ENCODE measurements around the gene TRIM69.

Gene TRIM69

DNA sequence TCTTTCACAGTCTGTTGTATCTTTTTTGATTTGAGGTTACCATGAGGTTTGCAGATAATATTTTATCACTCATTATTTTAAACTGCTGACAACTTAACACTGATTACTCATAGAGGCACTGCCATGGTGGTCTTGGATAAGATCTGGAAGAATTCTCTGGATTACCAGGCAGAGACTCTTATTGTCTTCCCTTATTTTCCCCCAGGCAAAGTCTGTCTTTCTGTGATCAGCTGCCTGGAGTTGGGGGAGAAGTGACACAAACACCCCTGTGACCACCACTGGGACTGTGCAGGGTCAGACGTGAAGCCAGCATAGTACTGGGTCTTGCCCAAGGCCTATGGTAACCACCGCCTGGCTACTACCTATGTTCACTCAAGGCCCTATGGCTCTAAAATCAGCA is 29.9 kb upstream of the TRIM69 start:
- Histone ChIP-seq H3K36me3 (ENCODE audit: control insufficient read depth in 5 of 5, insufficient read depth in 5 of 5, low read length in 5 of 5) (no peaks in the 10 kb centered on the region), H3K27ac (ENCODE audit: low read depth, low read length) (no peak overlapping the region), H3K9me3 (ENCODE audit: control insufficient read depth in 5 of 5, low read length in 5 of 5) (no peaks in the 10 kb centered on the region), H3K4me3 (ENCODE audit: low read depth in 1 of 5, low read length in 5 of 5) (no peak overlapping the region), H3K9ac (ENCODE audit: low read length in 5 of 5) (no peak overlapping the region), H3K27me3 (ENCODE audit: control insufficient read depth in 5 of 5, insufficient read depth in 4 of 5, low read length in 5 of 5) (no peaks in the 10 kb centered on the region), H3K4me1 (ENCODE audit: control insufficient read depth in 5 of 5, insufficient read depth in 5 of 5, low read length in 5 of 5) (peaks cover 0 to 8% (median 4%) of the 10 kb centered on the region in 5 donors)

DNA sequence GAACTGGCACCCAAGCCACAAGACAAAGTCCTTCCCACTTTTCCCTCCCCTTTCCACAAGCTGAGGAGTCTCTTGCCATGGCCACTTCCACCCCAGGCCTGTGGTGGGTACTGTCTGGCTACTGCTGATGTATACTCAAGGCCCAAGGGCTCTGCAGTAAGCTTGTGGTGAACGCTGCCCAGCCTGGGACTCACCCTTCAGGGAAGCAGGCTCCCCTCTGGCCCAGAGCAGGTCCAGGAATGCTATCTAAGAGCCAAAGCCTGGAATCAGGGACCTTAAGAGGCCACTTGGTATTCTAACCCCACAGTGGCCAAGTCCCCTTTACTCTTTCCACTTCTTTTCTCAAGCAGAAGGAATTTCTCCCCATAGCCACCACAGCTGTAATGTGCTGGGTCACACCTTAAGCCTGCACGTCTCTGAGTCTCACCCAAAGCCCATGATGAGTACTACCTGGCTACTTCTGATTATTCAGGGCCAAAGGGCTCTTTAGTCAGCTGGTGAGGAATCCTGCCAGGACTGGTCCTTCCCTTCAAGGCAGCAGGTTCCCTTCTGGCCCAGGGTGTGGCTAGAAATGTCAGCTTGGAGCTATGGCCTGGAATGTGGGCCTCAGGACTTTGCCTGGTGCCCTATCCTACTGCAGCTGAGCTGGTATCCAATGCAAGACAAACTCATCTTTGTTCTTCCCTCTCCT is 29.2 kb upstream of the TRIM69 start:
- Histone ChIP-seq H3K9me3 (ENCODE audit: control insufficient read depth in 5 of 5, low read length in 5 of 5) (no peaks in the 10 kb centered on the region), H3K27me3 (ENCODE audit: control insufficient read depth in 5 of 5, insufficient read depth in 4 of 5, low read length in 5 of 5) (no peaks in the 10 kb centered on the region), H3K36me3 (ENCODE audit: control insufficient read depth in 5 of 5, insufficient read depth in 5 of 5, low read length in 5 of 5) (no peaks in the 10 kb centered on the region), H3K9ac (ENCODE audit: low read length in 5 of 5) (no peak overlapping the region), H3K27ac (ENCODE audit: low read depth, low read length) (no peak overlapping the region), H3K4me1 (ENCODE audit: control insufficient read depth in 5 of 5, insufficient read depth in 5 of 5, low read length in 5 of 5) (peaks cover 0 to 8% (median 4%) of the 10 kb centered on the region in 5 donors), H3K4me3 (ENCODE audit: low read depth in 1 of 5, low read length in 5 of 5) (no peak overlapping the region)

DNA sequence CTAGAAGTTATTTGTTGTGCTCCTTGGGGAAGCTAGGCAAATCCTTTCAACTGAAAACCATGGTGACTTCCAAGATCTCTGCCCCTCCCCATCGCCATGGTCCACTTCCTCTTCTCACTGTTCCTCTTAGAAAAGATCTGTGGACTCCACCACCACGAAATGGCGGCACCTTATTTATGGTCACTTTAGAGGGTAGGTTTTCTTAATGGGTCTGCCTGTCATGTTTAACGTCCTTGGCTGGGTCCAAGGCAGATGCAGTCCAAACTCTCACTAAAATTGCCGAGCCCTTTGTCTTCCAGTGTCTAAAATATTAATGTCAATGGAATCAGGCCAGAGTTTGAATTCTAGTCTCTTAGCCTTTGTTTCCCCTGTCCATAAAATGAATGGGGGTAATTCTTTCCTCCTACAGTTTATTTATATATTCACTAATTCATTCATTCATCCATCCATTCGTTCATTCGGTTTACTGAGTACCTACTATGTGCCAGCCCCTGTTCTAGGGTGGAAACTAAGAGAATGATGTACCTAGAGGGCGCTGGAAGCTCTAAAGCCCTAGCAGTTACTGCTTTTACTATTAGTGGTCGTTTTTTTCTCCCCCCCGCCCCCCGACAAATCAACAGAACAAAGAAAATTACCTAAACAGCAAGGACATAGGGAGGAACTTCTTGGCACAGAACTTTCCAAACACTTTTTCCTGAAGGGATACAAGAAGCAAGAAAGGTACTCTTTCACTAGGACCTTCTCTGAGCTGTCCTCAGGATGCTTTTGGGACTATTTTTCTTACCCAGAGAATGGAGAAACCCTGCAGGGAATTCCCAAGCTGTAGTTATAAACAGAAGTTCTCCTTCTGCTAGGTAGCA is 25.9 kb upstream of the TRIM69 start:
- Histone ChIP-seq H3K4me3 (ENCODE audit: low read depth in 1 of 5, low read length in 5 of 5) (peak overlapping the region; percentile 96 to 99 (median 97)), H3K27me3 (ENCODE audit: control insufficient read depth in 5 of 5, insufficient read depth in 4 of 5, low read length in 5 of 5) (no peaks in the 10 kb centered on the region), H3K4me1 (ENCODE audit: control insufficient read depth in 5 of 5, insufficient read depth in 5 of 5, low read length in 5 of 5) (peaks cover 6 to 33% (median 23%) of the 10 kb centered on the region in 5 donors), H3K9me3 (ENCODE audit: control insufficient read depth in 5 of 5, low read length in 5 of 5) (no peaks in the 10 kb centered on the region), H3K9ac (ENCODE audit: low read length in 5 of 5) (peak overlapping the region; percentile 96 to 100 (median 100)), H3K36me3 (ENCODE audit: control insufficient read depth in 5 of 5, insufficient read depth in 5 of 5, low read length in 5 of 5) (peaks cover 4 to 8% (median 7%) of the 10 kb centered on the region in 5 donors), H3K27ac (ENCODE audit: low read depth, low read length) (peak overlapping the region; percentile 100)

DNA sequence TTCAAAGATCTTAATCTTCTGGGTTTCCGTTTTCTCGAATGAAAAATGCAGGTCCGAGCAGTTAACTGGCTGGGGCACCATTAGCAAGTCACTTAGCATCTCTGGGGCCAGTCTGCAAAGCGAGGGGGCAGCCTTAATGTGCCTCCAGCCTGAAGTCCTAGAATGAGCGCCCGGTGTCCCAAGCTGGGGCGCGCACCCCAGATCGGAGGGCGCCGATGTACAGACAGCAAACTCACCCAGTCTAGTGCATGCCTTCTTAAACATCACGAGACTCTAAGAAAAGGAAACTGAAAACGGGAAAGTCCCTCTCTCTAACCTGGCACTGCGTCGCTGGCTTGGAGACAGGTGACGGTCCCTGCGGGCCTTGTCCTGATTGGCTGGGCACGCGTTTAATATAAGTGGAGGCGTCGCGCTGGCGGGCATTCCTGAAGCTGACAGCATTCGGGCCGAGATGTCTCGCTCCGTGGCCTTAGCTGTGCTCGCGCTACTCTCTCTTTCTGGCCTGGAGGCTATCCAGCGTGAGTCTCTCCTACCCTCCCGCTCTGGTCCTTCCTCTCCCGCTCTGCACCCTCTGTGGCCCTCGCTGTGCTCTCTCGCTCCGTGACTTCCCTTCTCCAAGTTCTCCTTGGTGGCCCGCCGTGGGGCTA is 25.1 kb upstream of the TRIM69 start, which contains the start of the genes B2M and PATL2:
Gene B2M (plus strand): TSS at position 422 of the 647 bp plus-strand sequence. CDS start 30 bp downstream, at position 452.
Gene PATL2 (minus strand): TSS at position 228 of the 647 bp plus-strand sequence. CDS start 34,833 bp downstream, outside the sequence.
- H3K36me3 ChIP-seq (ENCODE audit: control insufficient read depth in 5 of 5, insufficient read depth in 5 of 5, low read length in 5 of 5) = peaks cover 11 to 16% (median 14%) of the 10 kb centered on the region in 5 donors

DNA sequence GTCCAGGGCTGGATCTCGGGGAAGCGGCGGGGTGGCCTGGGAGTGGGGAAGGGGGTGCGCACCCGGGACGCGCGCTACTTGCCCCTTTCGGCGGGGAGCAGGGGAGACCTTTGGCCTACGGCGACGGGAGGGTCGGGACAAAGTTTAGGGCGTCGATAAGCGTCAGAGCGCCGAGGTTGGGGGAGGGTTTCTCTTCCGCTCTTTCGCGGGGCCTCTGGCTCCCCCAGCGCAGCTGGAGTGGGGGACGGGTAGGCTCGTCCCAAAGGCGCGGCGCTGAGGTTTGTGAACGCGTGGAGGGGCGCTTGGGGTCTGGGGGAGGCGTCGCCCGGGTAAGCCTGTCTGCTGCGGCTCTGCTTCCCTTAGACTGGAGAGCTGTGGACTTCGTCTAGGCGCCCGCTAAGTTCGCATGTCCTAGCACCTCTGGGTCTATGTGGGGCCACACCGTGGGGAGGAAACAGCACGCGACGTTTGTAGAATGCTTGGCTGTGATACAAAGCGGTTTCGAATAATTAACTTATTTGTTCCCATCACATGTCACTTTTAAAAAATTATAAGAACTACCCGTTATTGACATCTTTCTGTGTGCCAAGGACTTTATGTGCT is 24.5 kb upstream of the TRIM69 start:
- Histone ChIP-seq H3K4me3 (ENCODE audit: low read depth in 1 of 5, low read length in 5 of 5) (peak overlapping the region; percentile 96 to 99 (median 97)), H3K27ac (ENCODE audit: low read depth, low read length) (peak overlapping the region; percentile 100), H3K9ac (ENCODE audit: low read length in 5 of 5) (peak overlapping the region; percentile 90 to 100 (median 100)), H3K4me1 (ENCODE audit: control insufficient read depth in 5 of 5, insufficient read depth in 5 of 5, low read length in 5 of 5) (peaks cover 9 to 46% (median 26%) of the 10 kb centered on the region in 5 donors), H3K36me3 (ENCODE audit: control insufficient read depth in 5 of 5, insufficient read depth in 5 of 5, low read length in 5 of 5) (peaks cover 17 to 22% (median 20%) of the 10 kb centered on the region in 5 donors), H3K27me3 (ENCODE audit: control insufficient read depth in 5 of 5, insufficient read depth in 4 of 5, low read length in 5 of 5) (no peaks in the 10 kb centered on the region), H3K9me3 (ENCODE audit: control insufficient read depth in 5 of 5, low read length in 5 of 5) (no peaks in the 10 kb centered on the region)

More for the DNA sequence above, 25.1 kb upstream of the TRIM69 start, which contains the start of the genes B2M and PATL2:
- Histone ChIP-seq H3K4me3 (ENCODE audit: low read depth in 1 of 5, low read length in 5 of 5) (peak within 1 kb of the TSS; percentile 96 to 99 (median 97)), H3K9me3 (ENCODE audit: control insufficient read depth in 5 of 5, low read length in 5 of 5) (no peaks in the 10 kb centered on the region), H3K27ac (ENCODE audit: low read depth, low read length) (peak within 1 kb of the TSS; percentile 100), H3K9ac (ENCODE audit: low read length in 5 of 5) (peak within 1 kb of the TSS; percentile 96 to 100 (median 100)), H3K4me1 (ENCODE audit: control insufficient read depth in 5 of 5, insufficient read depth in 5 of 5, low read length in 5 of 5) (peaks cover 9 to 40% (median 24%) of the 10 kb centered on the region in 5 donors), H3K27me3 (ENCODE audit: control insufficient read depth in 5 of 5, insufficient read depth in 4 of 5, low read length in 5 of 5) (no peaks in the 10 kb centered on the region)

DNA sequence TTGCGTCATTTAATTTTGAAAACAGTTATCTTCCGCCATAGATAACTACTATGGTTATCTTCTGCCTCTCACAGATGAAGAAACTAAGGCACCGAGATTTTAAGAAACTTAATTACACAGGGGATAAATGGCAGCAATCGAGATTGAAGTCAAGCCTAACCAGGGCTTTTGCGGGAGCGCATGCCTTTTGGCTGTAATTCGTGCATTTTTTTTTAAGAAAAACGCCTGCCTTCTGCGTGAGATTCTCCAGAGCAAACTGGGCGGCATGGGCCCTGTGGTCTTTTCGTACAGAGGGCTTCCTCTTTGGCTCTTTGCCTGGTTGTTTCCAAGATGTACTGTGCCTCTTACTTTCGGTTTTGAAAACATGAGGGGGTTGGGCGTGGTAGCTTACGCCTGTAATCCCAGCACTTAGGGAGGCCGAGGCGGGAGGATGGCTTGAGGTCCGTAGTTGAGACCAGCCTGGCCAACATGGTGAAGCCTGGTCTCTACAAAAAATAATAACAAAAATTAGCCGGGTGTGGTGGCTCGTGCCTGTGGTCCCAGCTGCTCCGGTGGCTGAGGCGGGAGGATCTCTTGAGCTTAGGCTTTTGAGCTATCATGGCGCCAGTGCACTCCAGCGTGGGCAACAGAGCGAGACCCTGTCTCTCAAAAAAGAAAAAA is 23.9 kb upstream of the TRIM69 start:
- Histone ChIP-seq H3K36me3 (ENCODE audit: control insufficient read depth in 5 of 5, insufficient read depth in 5 of 5, low read length in 5 of 5) (peaks cover 24 to 29% (median 27%) of the 10 kb centered on the region in 5 donors), H3K4me1 (ENCODE audit: control insufficient read depth in 5 of 5, insufficient read depth in 5 of 5, low read length in 5 of 5) (peaks cover 9 to 50% (median 26%) of the 10 kb centered on the region in 5 donors), H3K27me3 (ENCODE audit: control insufficient read depth in 5 of 5, insufficient read depth in 4 of 5, low read length in 5 of 5) (no peaks in the 10 kb centered on the region), H3K9me3 (ENCODE audit: control insufficient read depth in 5 of 5, low read length in 5 of 5) (no peaks in the 10 kb centered on the region), H3K9ac (ENCODE audit: low read length in 5 of 5) (peak overlapping the region; percentile 90 to 100 (median 100)), H3K4me3 (ENCODE audit: low read depth in 1 of 5, low read length in 5 of 5) (peak overlapping the region; percentile 96 to 99 (median 97)), H3K27ac (ENCODE audit: low read depth, low read length) (peak overlapping the region; percentile 100)

DNA sequence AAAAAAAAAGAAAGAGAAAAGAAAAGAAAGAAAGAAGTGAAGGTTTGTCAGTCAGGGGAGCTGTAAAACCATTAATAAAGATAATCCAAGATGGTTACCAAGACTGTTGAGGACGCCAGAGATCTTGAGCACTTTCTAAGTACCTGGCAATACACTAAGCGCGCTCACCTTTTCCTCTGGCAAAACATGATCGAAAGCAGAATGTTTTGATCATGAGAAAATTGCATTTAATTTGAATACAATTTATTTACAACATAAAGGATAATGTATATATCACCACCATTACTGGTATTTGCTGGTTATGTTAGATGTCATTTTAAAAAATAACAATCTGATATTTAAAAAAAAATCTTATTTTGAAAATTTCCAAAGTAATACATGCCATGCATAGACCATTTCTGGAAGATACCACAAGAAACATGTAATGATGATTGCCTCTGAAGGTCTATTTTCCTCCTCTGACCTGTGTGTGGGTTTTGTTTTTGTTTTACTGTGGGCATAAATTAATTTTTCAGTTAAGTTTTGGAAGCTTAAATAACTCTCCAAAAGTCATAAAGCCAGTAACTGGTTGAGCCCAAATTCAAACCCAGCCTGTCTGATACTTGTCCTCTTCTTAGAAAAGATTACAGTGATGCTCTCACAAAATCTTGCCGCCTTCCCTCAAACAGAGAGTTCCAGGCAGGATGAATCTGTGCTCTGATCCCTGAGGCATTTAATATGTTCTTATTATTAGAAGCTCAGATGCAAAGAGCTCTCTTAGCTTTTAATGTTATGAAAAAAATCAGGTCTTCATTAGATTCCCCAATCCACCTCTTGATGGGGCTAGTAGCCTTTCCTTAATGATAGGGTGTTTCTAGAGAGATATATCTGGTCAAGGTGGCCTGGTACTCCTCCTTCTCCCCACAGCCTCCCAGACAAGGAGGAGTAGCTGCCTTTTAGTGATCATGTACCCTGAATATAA is 23.0 kb upstream of the TRIM69 start:
- H3K36me3 ChIP-seq (ENCODE audit: control insufficient read depth in 5 of 5, insufficient read depth in 5 of 5, low read length in 5 of 5) = peaks cover 32 to 37% (median 35%) of the 10 kb centered on the region in 5 donors
- H3K9ac ChIP-seq (ENCODE audit: low read length in 5 of 5) = peak overlapping the region; percentile 90 to 100 (median 100)
- no peaks in the 10 kb centered on the region for H3K27me3 ChIP-seq (ENCODE audit: control insufficient read depth in 5 of 5, insufficient read depth in 4 of 5, low read length in 5 of 5)
- H3K9me3 ChIP-seq (ENCODE audit: control insufficient read depth in 5 of 5, low read length in 5 of 5) = no peaks in the 10 kb centered on the region
- peak overlapping the region; percentile 96 to 99 (median 97) for H3K4me3 ChIP-seq (ENCODE audit: low read depth in 1 of 5, low read length in 5 of 5)
- H3K4me1 ChIP-seq (ENCODE audit: control insufficient read depth in 5 of 5, insufficient read depth in 5 of 5, low read length in 5 of 5) = peaks cover 9 to 50% (median 26%) of the 10 kb centered on the region in 5 donors
- H3K27ac ChIP-seq (ENCODE audit: low read depth, low read length) = peak overlapping the region; percentile 100

DNA sequence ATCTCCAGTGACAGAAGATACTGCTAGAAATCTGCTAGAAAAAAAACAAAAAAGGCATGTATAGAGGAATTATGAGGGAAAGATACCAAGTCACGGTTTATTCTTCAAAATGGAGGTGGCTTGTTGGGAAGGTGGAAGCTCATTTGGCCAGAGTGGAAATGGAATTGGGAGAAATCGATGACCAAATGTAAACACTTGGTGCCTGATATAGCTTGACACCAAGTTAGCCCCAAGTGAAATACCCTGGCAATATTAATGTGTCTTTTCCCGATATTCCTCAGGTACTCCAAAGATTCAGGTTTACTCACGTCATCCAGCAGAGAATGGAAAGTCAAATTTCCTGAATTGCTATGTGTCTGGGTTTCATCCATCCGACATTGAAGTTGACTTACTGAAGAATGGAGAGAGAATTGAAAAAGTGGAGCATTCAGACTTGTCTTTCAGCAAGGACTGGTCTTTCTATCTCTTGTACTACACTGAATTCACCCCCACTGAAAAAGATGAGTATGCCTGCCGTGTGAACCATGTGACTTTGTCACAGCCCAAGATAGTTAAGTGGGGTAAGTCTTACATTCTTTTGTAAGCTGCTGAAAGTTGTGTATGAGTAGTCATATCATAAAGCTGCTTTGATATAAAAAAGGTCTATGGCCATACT is 21.1 kb upstream of the TRIM69 start:
- peaks cover 9 to 52% (median 26%) of the 10 kb centered on the region in 5 donors for H3K4me1 ChIP-seq (ENCODE audit: control insufficient read depth in 5 of 5, insufficient read depth in 5 of 5, low read length in 5 of 5)
- H3K27ac ChIP-seq (ENCODE audit: low read depth, low read length) = peak overlapping the region; percentile 47
- peaks cover 40 to 47% (median 41%) of the 10 kb centered on the region in 5 donors for H3K36me3 ChIP-seq (ENCODE audit: control insufficient read depth in 5 of 5, insufficient read depth in 5 of 5, low read length in 5 of 5)
- H3K4me3 ChIP-seq (ENCODE audit: low read depth in 1 of 5, low read length in 5 of 5) = peak overlapping the region in 4 of 5 donors; percentile 4 to 98 (median 96)
- H3K27me3 ChIP-seq (ENCODE audit: control insufficient read depth in 5 of 5, insufficient read depth in 4 of 5, low read length in 5 of 5) = no peaks in the 10 kb centered on the region
- no peaks in the 10 kb centered on the region for H3K9me3 ChIP-seq (ENCODE audit: control insufficient read depth in 5 of 5, low read length in 5 of 5)
- peak overlapping the region in 3 of 5 donors; percentile 4 to 45 (median 32) for H3K9ac ChIP-seq (ENCODE audit: low read length in 5 of 5)
